Nephron progenitor cell (in vitro differentiated cells): ENCODE results near the gene LAMTOR2.
A peak's percentile ranks its signal among the peaks of the same experiment; 100 is the strongest.
"Not testable (repeated sequence)": the region's sequence is repeated elsewhere in the genome, so short reads cannot be mapped to it uniquely, and the experiment has no call there.

Source experiments
- DNase-seq: peaks from one replicate; pipeline ENCODE4 v3.0.0; 2021
- H3K27ac Mint-ChIP-seq: 2 replicates; pipeline ENCODE4 v1.8.0; 2021; ENCODE audit warnings: mild to moderate bottlenecking, moderate library complexity, mixed read lengths
- H3K27me3 Mint-ChIP-seq: 2 replicates; pipeline ENCODE4 v1.8.0; 2021; ENCODE audit warnings: mild to moderate bottlenecking, low read depth, mixed read lengths; ENCODE audit not compliant: poor library complexity
- H3K36me3 Mint-ChIP-seq: 2 replicates; pipeline ENCODE4 v1.8.0; 2021; ENCODE audit warnings: low read depth, mixed read lengths
- H3K4me1 Mint-ChIP-seq: 2 replicates; pipeline ENCODE4 v1.8.0; 2021; ENCODE audit warnings: mixed read lengths
- H3K4me3 Mint-ChIP-seq: 2 replicates; pipeline ENCODE4 v1.8.0; 2021; ENCODE audit warnings: mild to moderate bottlenecking, moderate library complexity, mixed read lengths
- H3K9me3 Mint-ChIP-seq: 2 replicates; pipeline ENCODE4 v1.8.0; 2021; ENCODE audit warnings: mild to moderate bottlenecking, moderate library complexity, mixed read lengths
- TF ChIP-seq, protein P1 (sequence below): fragments of 200-600 bp; sonication (generic); IDR thresholded peaks from 2 replicates; pipeline ENCODE4 v1.5.0; 2021; ENCODE audit warnings: antibody characterized with exemption

The LAMTOR2 gene

DNA sequence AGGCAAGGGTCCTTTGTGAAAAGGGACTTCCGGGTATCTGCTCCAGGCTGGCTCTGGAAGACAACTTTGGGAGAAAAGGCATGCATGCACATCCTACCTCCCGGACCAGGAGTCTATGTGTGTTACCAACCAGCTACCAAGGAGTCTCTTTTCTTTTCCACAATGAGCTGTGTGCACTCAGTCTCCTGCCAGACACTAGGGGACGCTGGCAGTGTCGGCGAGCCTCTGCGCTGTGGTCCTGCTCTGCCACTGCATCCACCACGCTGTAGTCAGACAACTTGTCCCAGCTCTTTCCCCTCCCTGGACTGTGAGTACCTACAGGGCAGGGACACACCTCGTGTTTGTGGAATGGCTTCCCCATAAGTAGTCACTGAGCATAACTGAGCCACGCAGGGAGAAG is 28.7 kb upstream of the LAMTOR2 start:
- Mint-ChIP-seq H3K4me1 (peaks cover 6% of the 10 kb centered on the region), H3K36me3 (no peaks in the 10 kb centered on the region), H3K27ac (peak overlapping the region; percentile 43), H3K9me3 (no peaks in the 10 kb centered on the region), H3K27me3 (peaks cover 15% of the 10 kb centered on the region), H3K4me3 (no peak overlapping the region)
- TF ChIP-seq, protein P1, sequence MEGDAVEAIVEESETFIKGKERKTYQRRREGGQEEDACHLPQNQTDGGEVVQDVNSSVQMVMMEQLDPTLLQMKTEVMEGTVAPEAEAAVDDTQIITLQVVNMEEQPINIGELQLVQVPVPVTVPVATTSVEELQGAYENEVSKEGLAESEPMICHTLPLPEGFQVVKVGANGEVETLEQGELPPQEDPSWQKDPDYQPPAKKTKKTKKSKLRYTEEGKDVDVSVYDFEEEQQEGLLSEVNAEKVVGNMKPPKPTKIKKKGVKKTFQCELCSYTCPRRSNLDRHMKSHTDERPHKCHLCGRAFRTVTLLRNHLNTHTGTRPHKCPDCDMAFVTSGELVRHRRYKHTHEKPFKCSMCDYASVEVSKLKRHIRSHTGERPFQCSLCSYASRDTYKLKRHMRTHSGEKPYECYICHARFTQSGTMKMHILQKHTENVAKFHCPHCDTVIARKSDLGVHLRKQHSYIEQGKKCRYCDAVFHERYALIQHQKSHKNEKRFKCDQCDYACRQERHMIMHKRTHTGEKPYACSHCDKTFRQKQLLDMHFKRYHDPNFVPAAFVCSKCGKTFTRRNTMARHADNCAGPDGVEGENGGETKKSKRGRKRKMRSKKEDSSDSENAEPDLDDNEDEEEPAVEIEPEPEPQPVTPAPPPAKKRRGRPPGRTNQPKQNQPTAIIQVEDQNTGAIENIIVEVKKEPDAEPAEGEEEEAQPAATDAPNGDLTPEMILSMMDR, result peak; percentile 55
- DNase-seq, result peak; percentile 63

DNA sequence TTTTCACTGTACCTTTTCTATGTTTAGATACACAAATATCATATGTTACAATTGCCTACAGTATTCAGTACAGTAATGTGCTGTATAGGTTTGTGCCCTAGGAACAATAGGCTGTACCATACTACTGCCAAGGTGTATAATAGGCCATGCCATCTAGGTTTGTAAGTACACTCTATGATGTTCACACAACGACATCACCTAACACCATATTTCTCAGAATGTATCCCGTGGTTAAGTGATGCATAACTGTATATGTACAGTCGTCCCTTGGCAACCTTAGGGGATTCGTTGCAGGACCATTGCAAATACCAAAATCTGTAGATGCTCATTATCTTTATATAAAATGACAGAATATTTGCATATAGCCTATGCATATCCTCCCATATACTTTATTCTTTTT is 28.0 kb upstream of the LAMTOR2 start:
- TF ChIP-seq, protein P1, result no peak
- no peaks in the 10 kb centered on the region for H3K36me3 Mint-ChIP-seq
- H3K9me3 Mint-ChIP-seq, result no peaks in the 10 kb centered on the region
- no peak overlapping the region for H3K4me3 Mint-ChIP-seq
- H3K27ac Mint-ChIP-seq, result no peak overlapping the region
- peaks cover 15% of the 10 kb centered on the region for H3K27me3 Mint-ChIP-seq
- peaks cover 6% of the 10 kb centered on the region for H3K4me1 Mint-ChIP-seq
- no peak for DNase-seq

DNA sequence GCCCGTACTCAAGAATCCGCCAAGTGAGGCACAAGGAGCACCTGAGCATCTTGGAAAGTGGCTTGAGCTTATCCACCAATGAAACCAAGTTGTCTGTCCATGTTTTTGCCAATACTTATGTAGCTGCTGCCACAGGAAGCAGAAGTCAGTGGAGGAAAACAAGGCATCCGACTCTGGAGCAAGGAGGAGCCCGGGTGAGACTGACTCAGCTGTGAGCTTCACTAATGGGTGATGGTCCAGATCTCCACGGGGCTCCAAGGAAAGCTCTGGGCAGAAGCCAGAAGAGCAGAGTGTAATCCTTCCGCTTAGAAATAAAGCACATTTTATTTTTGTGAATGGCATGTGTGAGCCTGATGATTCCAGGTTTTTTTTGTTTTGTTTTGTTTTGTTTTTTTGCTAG is 21.6 kb upstream of the LAMTOR2 start:
- H3K9me3 Mint-ChIP-seq, result no peaks in the 10 kb centered on the region
- peaks cover 22% of the 10 kb centered on the region for H3K36me3 Mint-ChIP-seq
- TF ChIP-seq, protein P1, result no peak
- H3K4me1 Mint-ChIP-seq, result no peaks in the 10 kb centered on the region
- no peak overlapping the region for H3K27ac Mint-ChIP-seq
- DNase-seq, result no peak
- no peak overlapping the region for H3K4me3 Mint-ChIP-seq
- H3K27me3 Mint-ChIP-seq, result no peaks in the 10 kb centered on the region

DNA sequence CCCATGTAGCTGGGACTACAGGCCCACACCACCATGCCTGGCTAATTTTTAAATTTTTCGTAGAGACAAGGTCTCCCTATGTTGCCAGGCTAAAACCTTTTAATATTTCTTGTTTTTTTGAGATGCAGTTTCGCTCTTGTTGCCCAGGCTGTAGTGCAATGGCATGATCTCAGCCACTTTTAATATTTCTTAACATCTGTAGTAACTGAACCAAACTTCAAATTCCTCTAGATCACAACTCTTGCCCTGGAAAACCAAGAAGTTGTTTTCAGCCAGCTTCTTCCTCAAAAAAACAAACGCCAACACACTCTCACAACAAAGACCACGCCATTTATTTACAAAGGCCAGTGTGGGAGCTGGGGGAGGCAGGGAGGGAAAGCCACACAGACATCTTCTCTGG is 19.6 kb upstream of the LAMTOR2 start:
- not testable (repeated sequence) for DNase-seq

DNA sequence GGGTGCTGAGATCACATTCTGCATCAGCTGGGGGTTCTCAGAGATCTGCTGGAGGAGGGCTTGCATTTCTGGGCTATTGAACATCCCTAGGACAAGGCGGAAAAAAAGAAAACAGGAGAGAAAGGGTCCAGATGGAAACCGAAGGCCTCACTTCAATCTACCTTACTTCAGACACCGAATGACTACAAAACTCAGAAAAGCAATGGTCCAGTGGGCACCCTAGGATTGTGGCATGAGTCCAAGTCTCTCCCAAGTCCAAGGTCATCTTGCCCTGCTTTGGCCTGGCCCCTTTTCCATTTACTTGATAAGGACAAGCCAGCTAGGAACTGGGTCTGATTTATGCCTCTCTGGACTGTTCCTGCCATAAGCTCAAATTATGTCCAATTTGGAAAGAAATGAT is 11.8 kb upstream of the LAMTOR2 start:
- Mint-ChIP-seq H3K9me3 (no peaks in the 10 kb centered on the region), H3K27me3 (no peaks in the 10 kb centered on the region), H3K4me1 (peaks cover 6% of the 10 kb centered on the region), H3K36me3 (peaks cover 45% of the 10 kb centered on the region), H3K27ac (no peak overlapping the region), H3K4me3 (no peak overlapping the region)
- TF ChIP-seq, protein P1, result no peak
- no peak for DNase-seq

More for the DNA sequence above, 19.6 kb upstream of the LAMTOR2 start:
- Mint-ChIP-seq H3K27ac (peak overlapping the region; percentile 73), H3K36me3 (peaks cover 27% of the 10 kb centered on the region)
- H3K4me1 Mint-ChIP-seq, H3K27me3 Mint-ChIP-seq, H3K4me3 Mint-ChIP-seq, H3K9me3 Mint-ChIP-seq: not testable (repeated sequence)

DNA sequence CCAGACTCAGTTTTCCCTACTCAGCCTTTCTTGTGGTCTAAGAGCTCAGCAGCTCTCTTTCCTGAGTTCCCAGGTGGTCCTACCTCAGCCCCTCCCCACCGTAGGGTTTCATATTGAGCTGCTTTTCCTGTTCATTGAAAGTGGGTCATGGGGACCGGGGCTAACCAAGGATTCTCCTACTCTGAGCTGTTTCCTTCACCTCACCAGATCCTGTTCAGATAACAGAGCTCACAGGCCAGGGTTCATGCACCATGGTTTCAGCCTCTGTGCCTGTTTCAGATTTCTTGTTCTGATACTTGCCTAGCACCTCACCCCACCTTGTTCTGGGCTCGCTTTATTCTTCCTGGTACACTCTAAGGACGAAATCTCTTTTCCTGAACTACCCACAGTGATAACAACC is 9.5 kb upstream of the LAMTOR2 start:
- H3K9me3 Mint-ChIP-seq, result no peaks in the 10 kb centered on the region
- DNase-seq, result no peak
- H3K27me3 Mint-ChIP-seq, result no peaks in the 10 kb centered on the region
- peaks cover 9% of the 10 kb centered on the region for H3K4me1 Mint-ChIP-seq
- peak overlapping the region; percentile 21 for H3K27ac Mint-ChIP-seq
- H3K4me3 Mint-ChIP-seq, result no peak overlapping the region
- TF ChIP-seq, protein P1, result no peak
- H3K36me3 Mint-ChIP-seq, result peaks cover 58% of the 10 kb centered on the region
